Measurements from ENCODE around the gene PEX14. TPM values are rescaled to one million over a fixed set of nuclear protein-coding genes. Genes with fewer than 3 reads are reported as not detected.

Gene PEX14
- total and polyA plus RNA-seq, 5 donors from 2014 or later: 3.5 to 22.4 (median 4.9) TPM

Other genes with a start within 250 kb of the PEX14 start
- gene PGD, start 75.9 kb upstream of the PEX14 start, total RNA-seq: 23.2 TPM
- 10 to 100 TPM; 36.0 to 42.4 (median 40.6) TPM for gene PGD, start 75.9 kb upstream of the PEX14 start, polyA plus RNA-seq
- gene CENPS, start 44.5 kb upstream of the PEX14 start, total RNA-seq: 4.9 TPM
- 1 to 10 TPM; 6.4 to 8.7 (median 7.5) TPM for gene CENPS, start 44.5 kb upstream of the PEX14 start, polyA plus RNA-seq
- gene CORT, start 24.9 kb upstream of the PEX14 start, total RNA-seq: not detected
- not detected for gene CORT, start 24.9 kb upstream of the PEX14 start, polyA plus RNA-seq
- 19.2 TPM for gene DFFA, start 2.4 kb upstream of the PEX14 start, total RNA-seq
- 10 to 100 TPM; 16.3 to 21.4 (median 18.5) TPM for gene DFFA, start 2.4 kb upstream of the PEX14 start, polyA plus RNA-seq

Data from CD4-positive, CD25-positive, alpha-beta regulatory T cell (primary cell).